IMR-90 (cell line): ENCODE results near the gene PXYLP1. TPM values are rescaled to one million over a fixed set of nuclear protein-coding genes. Genes with fewer than 3 reads are reported as not detected.
A peak's percentile ranks its signal among the peaks of the same experiment; 100 is the strongest.

ENCODE experiments used
- ATAC-seq: fragments of 200-7000 bp; cut with Tn5 transposase; 2 replicates; pipeline ENCODE4 v1.9.1; 2020; ENCODE audit warnings: low read depth, mild to moderate bottlenecking, moderate library complexity
- BruUV-seq: library from RNA; stranded (reverse); fragments of 400-500 nt; replicated peaks from 2 replicates; lab custom pipeline; 2021; lab: Mats Ljungman, UMichigan
- CTCF ChIA-PET: fragments of 300-600 bp; formaldehyde crosslinking; extraction: SDS; loops from one replicate; lab custom pipeline; 2021; ENCODE audit warnings: antibody characterized with exemption; lab: Yijun Ruan, JAX
- POLR2A ChIA-PET: fragments of 300-600 bp; sonication (Branson Sonifier 250); formaldehyde crosslinking; loops from one replicate; lab custom pipeline; 2022; ENCODE audit warnings: antibody characterized with exemption; ENCODE audit not compliant: unreplicated experiment; lab: Charles Lee
- DNase-seq: peaks from one replicate; pipeline ENCODE4 v3.0.0; 2013
- H2AFZ ChIP-seq: replicated peaks from 2 replicates; pipeline ENCODE3; 2013; ENCODE audit warnings: low read length, mild to moderate bottlenecking; ENCODE audit not compliant: poor library complexity
- H2AK5ac ChIP-seq: 2 replicates; pipeline ENCODE4 v1.6.1; 2013; ENCODE audit warnings: low read depth, low read length, inconsistent platforms
- H2AK9ac ChIP-seq: replicated peaks from 2 replicates; pipeline ENCODE3; 2013; ENCODE audit warnings: mild to moderate bottlenecking, low read depth, low read length, moderate library complexity; ENCODE audit not compliant: poor library complexity
- H2BK120ac ChIP-seq: 2 replicates; pipeline ENCODE4 v1.6.1; 2013; ENCODE audit warnings: low read depth, low read length, inconsistent platforms
- H2BK15ac ChIP-seq: 3 replicates; pipeline ENCODE4 v1.6.1; 2013; ENCODE audit warnings: low read depth, low read length, inconsistent platforms
- H2BK20ac ChIP-seq: 2 replicates; pipeline ENCODE4 v1.6.1; 2013; ENCODE audit warnings: low read depth, mild to moderate bottlenecking, inconsistent platforms, low read length, moderate library complexity
- H2BK5ac ChIP-seq: 2 replicates; pipeline ENCODE4 v1.6.1; 2013; ENCODE audit warnings: mild to moderate bottlenecking, low read depth, low read length, inconsistent platforms; ENCODE audit not compliant: poor library complexity, severe bottlenecking
- H3K14ac ChIP-seq: replicated peaks from 2 replicates; pipeline ENCODE4 v1.6.1; 2013; ENCODE audit warnings: low read depth, low read length, inconsistent platforms
- H3K18ac ChIP-seq: 2 replicates; pipeline ENCODE4 v1.6.1; 2013; ENCODE audit warnings: low read depth, low read length, control low read depth
- H3K23ac ChIP-seq: 2 replicates; pipeline ENCODE4 v1.6.1; 2013; ENCODE audit warnings: low read depth, low read length, inconsistent platforms
- H3K27ac ChIP-seq: 2 replicates; pipeline ENCODE4 v1.5.1; 2013; ENCODE audit warnings: mild to moderate bottlenecking, control low read depth, low read length; ENCODE audit not compliant: insufficient read depth
- H3K27me3 ChIP-seq: 2 replicates; pipeline ENCODE4 v1.6.1; 2013; ENCODE audit warnings: low read length; ENCODE audit not compliant: control insufficient read depth, insufficient read depth
- H3K36me3 ChIP-seq: 2 replicates; pipeline ENCODE4 v1.6.1; 2013; ENCODE audit warnings: low read length, mixed read lengths; ENCODE audit not compliant: control insufficient read depth, insufficient read depth
- H3K4ac ChIP-seq: 2 replicates; pipeline ENCODE4 v1.6.1; 2013; ENCODE audit warnings: low read depth, low read length, inconsistent platforms
- H3K4me1 ChIP-seq: 2 replicates; pipeline ENCODE4 v1.6.1; 2013; ENCODE audit warnings: low read length, mixed read lengths; ENCODE audit not compliant: control insufficient read depth, insufficient read depth
- H3K4me2 ChIP-seq: 2 replicates; pipeline ENCODE4 v1.6.1; 2013; ENCODE audit warnings: low read depth, mild to moderate bottlenecking, control low read depth, low read length, moderate library complexity
- H3K4me3 ChIP-seq: 2 replicates; pipeline ENCODE4 v1.5.1; 2013; ENCODE audit warnings: low read depth, mild to moderate bottlenecking, control low read depth, low read length, moderate library complexity; ENCODE audit not compliant: insufficient read depth
- H3K56ac ChIP-seq: 2 replicates; pipeline ENCODE4 v1.6.1; 2013; ENCODE audit warnings: low read length, inconsistent platforms; ENCODE audit not compliant: insufficient read depth; ENCODE audit errors: extremely low read depth
- H3K79me1 ChIP-seq, 2 experiments: 2 replicates each; pipeline ENCODE4 v1.6.1; 2013; ENCODE audit warnings: low read length in 2 of 2, inconsistent platforms in 1 of 2, low read depth in 1 of 2
- H3K9ac ChIP-seq: 2 replicates; pipeline ENCODE4 v1.6.1; 2013; ENCODE audit warnings: low read depth, low read length, control low read depth
- H3K9me1 ChIP-seq: 2 replicates; pipeline ENCODE4 v1.6.1; 2013; ENCODE audit warnings: low read length, inconsistent platforms; ENCODE audit not compliant: insufficient read depth
- H3K9me3 ChIP-seq: 2 replicates; pipeline ENCODE4 v1.6.1; 2013; ENCODE audit warnings: low read length; ENCODE audit not compliant: control insufficient read depth, insufficient read depth
- H4K20me1 ChIP-seq: 2 replicates; pipeline ENCODE4 v1.6.1; 2013; ENCODE audit warnings: low read length, inconsistent platforms; ENCODE audit not compliant: insufficient read depth
- H4K5ac ChIP-seq: 2 replicates; pipeline ENCODE4 v1.6.1; 2013; ENCODE audit warnings: mild to moderate bottlenecking, low read depth, low read length, control low read depth
- H4K8ac ChIP-seq, 2 experiments: 2 replicates each; pipeline ENCODE4 v1.6.1; 2013; ENCODE audit warnings: low read depth in 2 of 2, low read length in 2 of 2, control low read depth in 1 of 2, inconsistent platforms in 1 of 2
- H4K91ac ChIP-seq: 2 replicates; pipeline ENCODE4 v1.6.1; 2013; ENCODE audit warnings: low read depth, low read length, inconsistent platforms; ENCODE audit not compliant: insufficient read depth
- RAD21 ChIP-seq: IDR thresholded peaks from 2 replicates; pipeline ENCODE4 v1.6.1; 2012; ENCODE audit warnings: low read length, improper control_type of control experiment
- RFX5 ChIP-seq: IDR thresholded peaks from 2 replicates; pipeline ENCODE4 v1.8.0; 2012; ENCODE audit warnings: low read depth, mild to moderate bottlenecking, low read length, moderate library complexity
- SMC3 ChIP-seq: fragments of 150-350 bp; IDR thresholded peaks from 2 replicates; pipeline ENCODE4 v1.6.1; 2016; ENCODE audit warnings: low read depth, mild to moderate bottlenecking, antibody characterized with exemption, low read length, moderate library complexity
- WGBS, 2 experiments: methylation state at CpG; one replicate each; pipeline versions ENCODE4 v1.1.5 to v1.1.7; 2013; ENCODE audit warnings: missing lambda C conversion rate in 2 of 2; ENCODE audit not compliant: insufficient read length in 1 of 2; ENCODE audit errors: extremely low coverage in 2 of 2; 5-methylcytosine and 5-hydroxymethylcytosine counted together
- dilution Hi-C: fragments of 300-500 bp; cut with HindIII; formaldehyde crosslinking; loops from one replicate; pipeline ENCODE4 v1.14.3; 2018; ENCODE audit warnings: low sequenced_read_pairs; ENCODE audit not compliant: unreplicated experiment
- in situ Hi-C: fragments of 300-500 bp; cut with MboI; formaldehyde crosslinking; loops from 3 replicates; pipeline ENCODE4 v1.14.3; 2019; ENCODE audit warnings: low sequenced_read_pairs, inconsistent platforms, mixed read lengths
- intact Hi-C: fragments of 100-400 bp; cut with micrococcal nuclease; formaldehyde crosslinking; loops from 2 replicates; pipeline ENCODE4 v1.10.0; 2022
- polyA plus RNA-seq, 3 experiments: library from polyadenylated mRNA; depleted of rRNA; stranded (reverse); fragments of >200 nt; gene quantifications; 2 replicates each; pipeline ENCODE4 v1.2.3, GENCODE V29; 2012; ENCODE audit warnings: low replicate concordance in 1 of 3
- total RNA-seq: library from RNA; depleted of rRNA; stranded (reverse); fragments of >200 nt; gene quantifications from 2 replicates; pipeline ENCODE4 v1.2.3, GENCODE V29; 2012
- TF ChIP-seq, protein P1 (sequence below): conservative IDR thresholded peaks from 2 replicates; pipeline ENCODE4 v1.5.1; 2012; ENCODE audit warnings: mild to moderate bottlenecking, low read depth, low read length, improper control_type of control experiment
- TF ChIP-seq, protein P2 (sequence below): fragments of 150-350 bp; IDR thresholded peaks from 2 replicates; pipeline ENCODE4 v1.6.1; 2017; ENCODE audit warnings: mild to moderate bottlenecking, antibody characterized with exemption, low read length, low read depth

The PXYLP1 gene
- total and polyA plus RNA-seq, 2 of the 4 experiments (the other 2 are of a cell fraction): 11.7 to 15.6 TPM

DNA sequence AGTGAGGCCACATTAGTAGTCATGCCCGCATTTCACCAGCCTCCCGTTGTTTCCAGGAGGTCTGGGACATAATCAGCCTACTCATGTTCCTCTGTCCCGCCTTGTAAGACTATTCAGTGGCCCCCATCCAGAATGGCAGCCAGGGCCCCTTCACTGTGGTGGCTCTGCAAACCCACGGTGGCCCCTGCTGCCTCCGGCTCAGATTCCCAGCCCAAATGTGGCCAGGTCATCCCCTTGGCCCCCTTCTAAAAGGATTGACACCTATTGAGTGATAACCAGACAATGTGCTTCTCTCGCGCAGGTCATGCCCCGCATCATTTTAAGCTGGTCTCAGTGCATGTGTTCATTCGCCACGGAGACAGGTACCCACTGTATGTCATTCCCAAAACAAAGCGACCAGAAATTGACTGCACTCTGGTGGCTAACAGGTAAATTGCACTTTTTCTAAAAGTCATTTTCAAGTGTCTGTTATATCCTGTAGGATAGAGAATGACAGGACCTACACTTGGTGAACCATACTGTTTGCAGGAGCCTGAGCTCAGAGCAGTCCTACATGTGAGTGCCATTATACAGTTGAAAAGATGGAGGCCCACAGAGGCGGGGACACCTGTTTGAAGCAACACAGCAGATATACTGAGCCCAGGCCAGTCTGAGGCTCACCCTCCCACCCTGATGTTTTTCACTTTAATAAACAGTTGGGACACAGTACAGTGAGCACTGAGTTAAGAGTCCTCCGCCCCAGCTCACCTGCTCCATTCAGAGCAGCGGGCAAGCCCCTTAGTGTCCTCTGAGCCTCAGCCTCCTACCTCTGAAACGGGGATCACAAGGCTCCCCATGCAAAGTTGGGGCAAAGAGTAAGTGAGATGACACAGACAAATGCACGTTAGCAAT lies 47.7 kb downstream of the PXYLP1 start:
- ChIA-PET CTCF (interaction anchor here (1.4 kb wide), 2 partner anchors 48 kb away, joined by 4 read pairs; partner anchors contain the start of gene PXYLP1), POLR2A (no interaction called here)
- Histone ChIP-seq H3K4me2 (no peak overlapping the region), H3K56ac (no peak overlapping the region), H3K4ac (no peak overlapping the region), H3K4me1 (peaks cover 12% of the 10 kb centered on the region), H3K9me1 (peaks cover 5% of the 10 kb centered on the region), H3K36me3 (no peaks in the 10 kb centered on the region), H4K5ac (no peak overlapping the region), H3K9ac (no peak overlapping the region), H2BK20ac (no peak overlapping the region), H3K14ac (no peak overlapping the region), H3K27ac (no peak overlapping the region), H3K4me3 (no peak overlapping the region), H2BK120ac (no peak overlapping the region), H3K23ac (no peak overlapping the region), H3K18ac (no peak overlapping the region), H4K91ac (no peak overlapping the region; the same call in 1 of the 2 replicates), H4K8ac (no peak overlapping the region), H4K20me1 (no peaks in the 10 kb centered on the region), H2AK5ac (no peak overlapping the region), H3K79me1 (no peaks in the 10 kb centered on the region; a peak in 1 of 4 replicates), H2AK9ac (no peak overlapping the region), H2BK5ac (no peak overlapping the region), H3K9me3 (no peaks in the 10 kb centered on the region), H3K27me3 (no peaks in the 10 kb centered on the region), H2AFZ (peak overlapping the region; percentile 60), H2BK15ac (no peak overlapping the region)
- intact Hi-C loops (loop anchor here (1.0 kb wide), 1 partner anchor 48 kb away; the partner anchor contains the start of gene PXYLP1), in situ Hi-C loops (no loop called here), dilution Hi-C loops (no loop called here)
- WGBS, 2 experiments: 75% methylated on average over 9 of the region's 16 CpGs; no CpG with 5 or more reads in 1 of the 2 experiments
- ATAC-seq (peak; percentile 50), DNase-seq (peak; percentile 50)
- no TSS peak for BruUV-seq
- TF ChIP-seq, protein P1, sequence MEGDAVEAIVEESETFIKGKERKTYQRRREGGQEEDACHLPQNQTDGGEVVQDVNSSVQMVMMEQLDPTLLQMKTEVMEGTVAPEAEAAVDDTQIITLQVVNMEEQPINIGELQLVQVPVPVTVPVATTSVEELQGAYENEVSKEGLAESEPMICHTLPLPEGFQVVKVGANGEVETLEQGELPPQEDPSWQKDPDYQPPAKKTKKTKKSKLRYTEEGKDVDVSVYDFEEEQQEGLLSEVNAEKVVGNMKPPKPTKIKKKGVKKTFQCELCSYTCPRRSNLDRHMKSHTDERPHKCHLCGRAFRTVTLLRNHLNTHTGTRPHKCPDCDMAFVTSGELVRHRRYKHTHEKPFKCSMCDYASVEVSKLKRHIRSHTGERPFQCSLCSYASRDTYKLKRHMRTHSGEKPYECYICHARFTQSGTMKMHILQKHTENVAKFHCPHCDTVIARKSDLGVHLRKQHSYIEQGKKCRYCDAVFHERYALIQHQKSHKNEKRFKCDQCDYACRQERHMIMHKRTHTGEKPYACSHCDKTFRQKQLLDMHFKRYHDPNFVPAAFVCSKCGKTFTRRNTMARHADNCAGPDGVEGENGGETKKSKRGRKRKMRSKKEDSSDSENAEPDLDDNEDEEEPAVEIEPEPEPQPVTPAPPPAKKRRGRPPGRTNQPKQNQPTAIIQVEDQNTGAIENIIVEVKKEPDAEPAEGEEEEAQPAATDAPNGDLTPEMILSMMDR: peak; percentile 49
- TF ChIP-seq RAD21 (peak; percentile 51), RFX5 (no peak), SMC3 (peak; percentile 59)
- TF ChIP-seq, protein P2, sequence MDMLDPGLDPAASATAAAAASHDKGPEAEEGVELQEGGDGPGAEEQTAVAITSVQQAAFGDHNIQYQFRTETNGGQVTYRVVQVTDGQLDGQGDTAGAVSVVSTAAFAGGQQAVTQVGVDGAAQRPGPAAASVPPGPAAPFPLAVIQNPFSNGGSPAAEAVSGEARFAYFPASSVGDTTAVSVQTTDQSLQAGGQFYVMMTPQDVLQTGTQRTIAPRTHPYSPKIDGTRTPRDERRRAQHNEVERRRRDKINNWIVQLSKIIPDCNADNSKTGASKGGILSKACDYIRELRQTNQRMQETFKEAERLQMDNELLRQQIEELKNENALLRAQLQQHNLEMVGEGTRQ: no peak
